ELF-1 (cell line): ENCODE results near the gene MTCH1.
"Not testable (repeated sequence)": the region's sequence is repeated elsewhere in the genome, so short reads cannot be mapped to it uniquely, and the experiment has no call there.

Experiments
- DNase-seq: peaks from one replicate; pipeline ENCODE4 v3.0.0-alpha.2; 2016; ENCODE audit warnings: low read depth, low spot score

The MTCH1 gene

DNA sequence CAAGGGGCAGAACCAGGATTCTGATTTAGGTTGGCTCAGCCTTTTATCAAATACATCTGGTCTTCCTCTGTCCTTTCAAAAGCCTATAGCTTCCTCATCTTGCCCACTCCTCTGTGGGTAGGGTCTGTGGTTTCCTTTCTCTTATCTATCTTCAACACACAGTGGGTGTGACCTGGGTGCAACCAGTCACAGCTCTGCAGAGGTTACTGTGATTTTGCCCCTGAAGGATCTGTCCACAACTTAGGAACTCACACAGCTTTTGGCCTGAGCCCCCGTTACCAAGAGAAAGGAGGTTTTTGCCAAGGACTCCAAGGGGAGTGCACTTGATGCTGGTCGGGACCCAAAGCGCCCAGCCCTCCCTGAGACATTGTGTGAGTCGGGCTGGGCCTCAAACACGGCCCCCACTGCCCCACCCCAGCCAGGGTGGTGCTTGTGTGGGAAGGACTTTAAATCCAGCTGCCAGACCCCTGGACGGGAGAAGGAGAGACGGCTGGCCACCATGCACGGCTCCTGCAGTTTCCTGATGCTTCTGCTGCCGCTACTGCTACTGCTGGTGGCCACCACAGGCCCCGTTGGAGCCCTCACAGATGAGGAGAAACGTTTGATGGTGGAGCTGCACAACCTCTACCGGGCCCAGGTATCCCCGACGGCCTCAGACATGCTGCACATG, 31.6 kb downstream of the MTCH1 start, which contains the start of gene PI16:
Gene PI16 (plus strand): TSS at position 477 of the 670 bp plus-strand sequence. CDS start 23 bp downstream, at position 500.
- no peak for DNase-seq

GRCh38 chr6:36953931-36954261, 32.1 kb downstream of the MTCH1 start:
- DNase-seq, result no peak

DNA sequence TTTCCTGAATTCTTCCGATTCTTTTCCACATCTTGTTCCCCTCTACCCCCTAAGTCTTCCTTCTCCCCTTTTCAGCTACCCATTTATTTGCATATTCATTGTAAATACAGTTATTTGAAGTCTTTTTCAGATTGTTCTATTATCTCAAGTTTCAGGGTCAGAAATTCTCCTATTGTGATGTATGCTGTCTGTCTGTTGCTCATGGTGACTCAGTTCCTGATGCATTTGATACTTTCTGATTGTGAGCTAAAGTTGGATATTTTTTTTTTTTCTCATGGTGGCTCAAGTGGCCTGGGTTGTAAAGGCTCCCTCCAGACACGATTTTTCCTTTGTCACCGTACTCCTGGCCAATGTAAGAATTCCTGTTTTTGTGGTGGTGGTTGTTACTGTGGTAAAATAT, 36.4 kb downstream of the MTCH1 start:
- DNase-seq, result no peak

DNA sequence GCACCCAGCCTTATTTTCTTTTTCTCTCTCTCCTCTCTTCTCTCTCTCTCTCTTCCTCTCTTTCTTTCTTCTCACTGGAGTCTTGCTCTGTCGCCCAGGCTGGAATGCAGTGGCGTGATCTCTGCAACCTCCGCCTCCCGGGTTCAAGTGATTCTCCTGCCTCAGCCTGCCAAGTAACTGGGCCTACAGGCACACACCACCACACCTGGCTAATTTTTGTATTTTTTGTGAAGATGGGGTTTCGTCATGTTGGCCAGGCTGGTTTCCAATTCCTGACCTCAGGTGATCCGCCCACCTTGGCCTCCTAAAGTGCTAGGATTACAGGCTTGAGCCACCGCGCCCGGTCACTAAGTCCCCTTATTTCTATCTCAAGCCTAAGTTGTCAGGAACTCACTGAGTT, 36.9 kb downstream of the MTCH1 start:
- not testable (repeated sequence) for DNase-seq

- no peak for DNase-seq
These were observed 38.2 kb downstream of the MTCH1 start for GRCh38 chr6:36947570-36948351.

DNA sequence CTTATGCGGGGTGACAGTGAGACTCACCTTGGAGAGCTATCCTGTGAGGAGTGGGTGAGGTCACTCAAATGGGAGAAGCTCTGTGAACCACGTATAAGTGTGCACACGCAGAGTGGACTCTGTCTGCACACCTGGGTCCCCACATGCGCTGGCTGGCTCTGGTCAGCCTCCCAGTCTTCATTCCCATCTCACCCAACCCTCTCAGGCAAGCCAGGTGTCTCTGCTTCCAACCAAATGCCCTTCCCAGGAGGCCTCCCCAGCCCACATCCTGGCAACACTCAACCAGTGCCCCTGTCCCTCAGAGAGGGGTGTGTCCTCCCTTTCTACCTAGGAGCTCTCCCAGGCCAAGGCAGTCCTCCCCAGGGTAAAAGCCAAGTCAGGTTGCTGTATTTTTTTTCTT, 39.5 kb downstream of the MTCH1 start:
- no peak for DNase-seq

- DNase-seq, result no peak
These were observed 40.7 kb downstream of the MTCH1 start for GRCh38 chr6:36945301-36945700.

GRCh38 chr6:36944650-36945049, 41.3 kb downstream of the MTCH1 start:
- no peak for DNase-seq

DNA sequence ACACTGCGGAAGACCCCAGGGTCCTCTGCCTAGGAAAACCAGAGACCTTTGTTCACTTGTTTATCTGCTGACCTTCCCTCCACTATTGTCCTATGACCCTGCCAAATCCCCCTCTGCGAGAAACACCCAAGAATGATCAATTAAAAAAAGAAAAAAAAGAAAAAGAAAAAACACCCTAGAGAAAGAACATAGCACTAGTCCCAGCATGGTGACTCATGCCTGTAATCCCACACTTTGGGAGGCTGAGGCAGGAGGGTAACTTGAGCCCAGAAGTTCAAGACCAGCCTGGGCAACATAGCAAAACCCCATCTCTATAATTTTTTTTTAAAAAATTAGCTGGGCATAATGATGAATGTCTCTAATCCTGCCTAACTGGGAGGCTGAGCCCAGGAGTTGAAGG, 43.7 kb downstream of the MTCH1 start:
- not testable (repeated sequence) for DNase-seq

DNA sequence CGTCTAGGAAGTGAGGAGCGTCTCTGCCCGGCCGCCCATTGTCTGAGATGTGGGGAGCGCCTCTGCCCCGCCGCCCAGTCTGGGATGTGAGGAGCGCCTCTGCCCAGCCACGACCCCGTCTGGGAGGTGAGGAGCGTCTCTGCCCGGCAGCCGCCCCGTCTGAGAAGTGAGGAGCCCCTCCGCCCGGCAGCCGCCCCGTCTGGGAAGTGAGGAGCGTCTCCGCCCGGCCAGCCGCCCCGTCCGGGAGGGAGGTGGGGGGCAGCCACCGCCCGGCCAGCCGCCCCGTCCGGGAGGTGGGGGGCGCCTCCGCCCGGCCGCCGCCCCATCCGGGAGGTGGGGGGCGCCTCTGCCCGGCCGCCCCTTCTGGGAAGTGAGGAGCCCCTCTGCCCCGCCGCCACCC, 44.4 kb downstream of the MTCH1 start:
- not testable (repeated sequence) for DNase-seq

- DNase-seq, result no peak
These were observed 46.0 kb downstream of the MTCH1 start for GRCh38 chr6:36940027-36940426.

- DNase-seq, result not testable (repeated sequence)
These were observed 47.0 kb downstream of the MTCH1 start for GRCh38 chr6:36939005-36939404.

DNA sequence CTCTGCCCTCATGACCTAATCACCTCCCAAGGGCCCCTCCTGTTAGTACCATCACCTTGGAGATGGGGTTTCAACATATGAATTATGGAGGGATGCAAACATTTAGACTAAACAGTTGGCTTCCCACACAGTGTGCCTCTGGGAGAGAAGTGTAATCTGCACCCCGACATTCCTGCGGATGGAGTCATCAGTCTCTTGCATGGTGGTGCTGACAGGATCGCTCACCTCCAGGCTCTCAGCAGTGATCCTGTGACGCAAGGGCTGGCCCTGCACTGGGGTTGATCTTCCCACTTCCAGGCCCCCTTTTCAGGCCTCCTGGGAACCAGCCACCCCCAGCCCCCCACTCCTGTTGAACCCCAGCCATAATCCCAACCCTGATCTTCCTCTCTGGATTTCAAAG, 47.5 kb downstream of the MTCH1 start:
- no peak for DNase-seq

GRCh38 chr6:36937896-36938295, 48.1 kb downstream of the MTCH1 start:
- no peak for DNase-seq

DNA sequence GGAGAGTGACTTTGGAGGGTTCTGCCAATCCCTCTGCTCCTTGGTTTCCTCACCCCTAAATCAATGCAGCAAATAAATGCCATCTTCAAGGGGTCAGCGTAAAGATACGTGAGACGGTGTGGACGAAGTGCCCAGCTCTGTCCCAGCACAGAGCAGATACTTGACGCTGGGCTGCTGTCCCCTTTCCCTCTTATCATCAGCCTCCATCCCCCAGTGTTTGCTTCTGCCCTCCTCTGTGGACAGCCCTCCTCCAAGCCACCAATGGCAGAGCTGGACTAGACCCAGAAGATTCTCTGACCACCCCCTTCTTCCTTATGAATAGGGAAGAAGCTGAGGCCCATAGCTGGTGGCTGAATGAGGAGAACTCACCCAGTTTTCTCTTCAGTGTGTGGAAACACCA, 49.2 kb downstream of the MTCH1 start:
- DNase-seq, result no peak

- no peak for DNase-seq
These were observed 51.1 kb downstream of the MTCH1 start for GRCh38 chr6:36934901-36935300.

- no peak for DNase-seq
These were observed 52.5 kb downstream of the MTCH1 start for GRCh38 chr6:36933519-36933918.

- DNase-seq, result no peak
These were observed 52.9 kb downstream of the MTCH1 start for GRCh38 chr6:36933102-36933501.

DNA sequence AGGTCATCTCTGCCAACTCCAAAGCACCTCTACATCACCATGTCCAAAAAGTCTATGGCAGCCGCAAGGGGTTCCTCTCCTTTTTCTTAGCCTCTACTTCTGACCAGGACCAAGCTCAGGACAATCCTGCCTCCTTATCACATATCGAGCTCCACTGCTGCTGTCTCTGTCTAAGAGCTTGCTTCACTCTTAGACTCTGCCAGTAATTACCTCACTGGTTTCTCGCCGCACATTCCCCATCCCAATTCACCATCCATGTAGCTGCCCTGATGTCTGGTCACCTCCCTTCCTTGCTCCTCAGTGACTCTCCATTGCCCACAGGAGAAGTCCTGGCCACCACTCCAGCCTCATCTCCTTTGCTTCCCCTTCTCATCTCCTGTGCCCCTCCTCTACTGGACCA, 55.5 kb downstream of the MTCH1 start:
- DNase-seq, result no peak

DNA sequence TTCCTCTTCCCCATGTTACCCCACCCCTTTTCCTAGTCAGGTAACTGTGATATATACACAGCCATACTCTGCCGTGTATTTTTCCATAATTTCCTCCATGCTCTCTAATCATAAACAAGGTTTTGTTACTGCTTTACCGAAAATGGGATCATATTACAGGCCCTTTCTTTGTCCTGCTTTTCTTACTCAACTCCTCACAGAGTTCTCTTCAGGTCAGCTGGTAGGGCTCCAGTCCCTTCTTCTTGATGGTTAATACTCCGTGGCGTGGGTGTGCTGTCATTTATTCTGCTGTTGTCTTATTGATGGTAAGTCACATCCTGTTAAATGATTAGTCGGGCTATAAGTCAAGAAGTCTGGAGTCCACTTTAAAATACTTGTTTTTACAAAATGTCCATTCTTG, 56.4 kb downstream of the MTCH1 start:
- DNase-seq, result no peak

- no peak for DNase-seq
These were observed 56.8 kb downstream of the MTCH1 start for GRCh38 chr6:36929152-36929551.

DNA sequence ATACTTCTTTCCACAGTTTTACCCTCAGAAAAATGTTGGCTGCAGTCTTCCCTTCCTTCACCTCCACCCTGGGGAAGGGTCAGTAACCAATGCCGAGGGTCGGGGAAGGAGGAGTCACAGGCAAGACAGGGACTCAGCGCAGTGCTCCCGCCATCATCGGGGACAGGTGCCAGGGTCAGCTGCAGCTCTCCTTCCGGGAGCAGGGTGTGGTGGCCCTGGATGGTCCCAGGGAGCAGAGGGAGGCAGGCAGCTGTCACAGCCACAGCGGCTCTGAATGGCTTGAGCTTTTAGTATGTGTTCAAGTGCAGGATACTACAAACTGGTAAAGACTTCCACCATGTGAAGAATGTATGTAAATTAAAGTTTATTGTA, 57.5 kb downstream of the MTCH1 start:
- no peak for DNase-seq
